ENCODE measurements around the gene NAGK. TPM values are rescaled to one million over a fixed set of nuclear protein-coding genes. Genes with fewer than 3 reads are reported as not detected.
A peak's percentile ranks its signal among the peaks of the same experiment; 100 is the strongest.

The NAGK gene
- total RNA-seq, 2 experiments from 2014 or later, result 97.8 to 211 TPM

GRCh38 chr2:71064754-71065621 is 3.5 kb upstream of the NAGK start:
- TF ChIP-seq EZH2phosphoT487 (IDR thresholded peaks at IDR 0.05; ENCODE audit: borderline replicate concordance, low read depth, low read length), result no peak
- no peak for TF ChIP-seq CTCF (conservative IDR thresholded peaks at IDR 0.05; ENCODE audit: low read length)
- intact Hi-C loops (cut with micrococcal nuclease; ENCODE audit: unreplicated experiment), result loop anchor here (1.0 to 10.0 kb wide), 5 partner anchors 7 to 978 kb away; partner anchors contain the start of genes PAIP2B, PCBP1 and TIA1
- peak overlapping the region; percentile 78 for H3K4me2 ChIP-seq (ENCODE audit: low read length)
- H3K79me2 ChIP-seq (ENCODE audit: insufficient read depth, low read depth, low read length), result peaks cover 32% of the 10 kb centered on the region
- CTCF ChIA-PET (ENCODE audit: unreplicated experiment), result no interaction called here
- peak overlapping the region; percentile 53; the same call in 1 of the 2 replicates for H2AFZ ChIP-seq (ENCODE audit: low read length)
- H3K9me3 ChIP-seq (ENCODE audit: low read length), result no peaks in the 10 kb centered on the region
- no TSS peak for BruUV-seq (replicated peaks)
- POLR2A ChIA-PET, result interaction anchor here (0.8 to 1.8 kb wide), 3 partner anchors 11 to 807 kb away, joined by 3 to 5 read pairs (median 4); partner anchors contain the start of gene PCYOX1
- peak; percentile 80 for DNase-seq (ENCODE audit: low spot score)
- H3K27ac ChIP-seq (ENCODE audit: low read depth, low read length, poor library complexity, severe bottlenecking), result peak overlapping the region; percentile 99
- H3K4me1 ChIP-seq (ENCODE audit: insufficient read depth, low read length, poor library complexity, severe bottlenecking), result peaks cover 62% of the 10 kb centered on the region
- peak overlapping the region; percentile 58 for H3K4me3 ChIP-seq (ENCODE audit: low read depth, low read length, poor library complexity, severe bottlenecking)
- H3K9me2 ChIP-seq (ENCODE audit: insufficient read depth, low read length), result no peaks in the 10 kb centered on the region
- peaks cover 6% of the 10 kb centered on the region; the same call in 1 of the 2 replicates for H3K36me3 ChIP-seq (ENCODE audit: insufficient read depth, low read length)
- peaks cover 14% of the 10 kb centered on the region; the same call in 1 of the 2 replicates for H4K20me1 ChIP-seq (ENCODE audit: insufficient read depth, low read length)

GRCh38 chr2:71066856-71067255 is 1.6 kb upstream of the NAGK start:
- intact Hi-C loops (cut with micrococcal nuclease; ENCODE audit: unreplicated experiment), result loop anchor here (5.0 to 10.0 kb wide), 4 partner anchors 160 to 980 kb away; partner anchors contain the start of genes PAIP2B, PCBP1 and TIA1
- CTCF ChIA-PET (ENCODE audit: unreplicated experiment), result no interaction called here
- peak overlapping the region; percentile 99 for H3K27ac ChIP-seq (ENCODE audit: low read depth, low read length, poor library complexity, severe bottlenecking)

More at GRCh38 chr2:71066856-71067255, 1.6 kb upstream of the NAGK start:
- Histone ChIP-seq H3K36me3 (ENCODE audit: insufficient read depth, low read length) (peaks cover 25% of the 10 kb centered on the region; the same call in 1 of the 2 replicates), H3K9me3 (ENCODE audit: low read length) (no peaks in the 10 kb centered on the region), H3K4me3 (ENCODE audit: low read depth, low read length, poor library complexity, severe bottlenecking) (peak overlapping the region; percentile 94), H3K4me2 (ENCODE audit: low read length) (peak overlapping the region; percentile 92), H2AFZ (ENCODE audit: low read length) (no peak overlapping the region), H4K20me1 (ENCODE audit: insufficient read depth, low read length) (peaks cover 14% of the 10 kb centered on the region; the same call in 1 of the 2 replicates), H3K9me2 (ENCODE audit: insufficient read depth, low read length) (no peaks in the 10 kb centered on the region), H3K4me1 (ENCODE audit: insufficient read depth, low read length, poor library complexity, severe bottlenecking) (peaks cover 81% of the 10 kb centered on the region), H3K79me2 (ENCODE audit: insufficient read depth, low read depth, low read length) (peaks cover 51% of the 10 kb centered on the region)
- peak; percentile 26 for DNase-seq (ENCODE audit: low spot score)
- no peak for TF ChIP-seq CTCF (conservative IDR thresholded peaks at IDR 0.05; ENCODE audit: low read length)
- no peak for TF ChIP-seq EZH2phosphoT487 (IDR thresholded peaks at IDR 0.05; ENCODE audit: borderline replicate concordance, low read depth, low read length)
- BruUV-seq (replicated peaks), result no TSS peak
- POLR2A ChIA-PET, result interaction anchor here (0.7 to 2.9 kb wide), 5 partner anchors 10 to 773 kb away, joined by 3 to 11 read pairs (median 3); partner anchors contain the start of genes MCEE, MPHOSPH10 and SNRPG

Data from OCI-LY7 (cell line).